ENCODE data around the gene BRD7.

The BRD7 gene

DNA sequence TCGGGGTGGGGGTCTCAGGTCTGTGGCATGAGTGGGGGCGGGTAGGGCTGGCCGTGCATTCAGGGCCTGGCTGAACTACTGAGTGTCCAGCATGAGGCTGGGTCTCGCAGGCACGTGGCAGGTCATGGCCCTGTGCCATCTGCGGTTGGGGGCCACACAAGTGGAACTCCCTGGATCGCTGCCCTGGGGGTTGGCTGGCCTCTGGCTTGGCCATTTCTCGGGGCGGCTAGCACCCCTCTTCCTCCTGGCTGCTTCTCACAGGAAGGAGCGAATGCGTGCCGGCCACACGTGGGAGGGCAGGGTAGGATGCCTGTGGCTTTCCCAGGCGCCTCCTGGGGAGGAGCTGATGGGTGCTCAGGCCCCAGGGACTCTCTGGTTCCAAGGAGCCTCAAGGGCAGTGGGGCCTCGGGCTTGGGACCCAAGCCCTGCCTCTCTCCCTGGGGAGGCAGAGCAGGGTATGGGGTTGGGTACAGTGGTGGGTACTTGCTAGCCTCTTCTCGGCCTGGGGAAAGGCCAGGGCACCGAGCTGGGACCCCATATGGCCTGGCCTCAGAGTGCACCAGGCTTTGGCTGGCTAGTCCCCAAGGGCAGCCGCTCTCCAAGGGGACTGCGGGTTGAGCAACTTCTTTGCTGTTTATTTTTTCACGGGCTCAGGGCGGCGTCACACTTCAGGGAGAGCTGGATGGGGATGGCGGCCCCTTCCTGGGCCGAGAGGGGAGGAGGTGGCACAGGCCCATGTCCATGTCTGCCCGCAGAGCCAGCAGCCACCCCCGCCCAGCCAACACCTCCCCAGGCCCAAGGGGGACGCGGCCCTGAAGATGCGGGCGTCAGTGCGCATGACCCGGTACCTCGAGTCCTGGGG lies 65.0 kb downstream of the BRD7 start:
- Histone ChIP-seq H3K27me3 (ENCODE audit: control insufficient read depth, insufficient read depth, low read length) (no peaks in the 10 kb centered on the region), H3K4me3 (ENCODE audit: low read depth, low read length) (no peak overlapping the region), H3K79me2 (no peaks in the 10 kb centered on the region), H3K4me1 (no peaks in the 10 kb centered on the region), H2AFZ (no peak overlapping the region), H3K27ac (no peak overlapping the region), H3K4me2 (ENCODE audit: low read length) (no peak overlapping the region), H3K9me3 (ENCODE audit: control insufficient read depth, low read length) (no peaks in the 10 kb centered on the region), H3K36me3 (ENCODE audit: control insufficient read depth, insufficient read depth, low read length) (no peaks in the 10 kb centered on the region), H3K9ac (no peak overlapping the region)
- TF ChIP-seq, protein P1, sequence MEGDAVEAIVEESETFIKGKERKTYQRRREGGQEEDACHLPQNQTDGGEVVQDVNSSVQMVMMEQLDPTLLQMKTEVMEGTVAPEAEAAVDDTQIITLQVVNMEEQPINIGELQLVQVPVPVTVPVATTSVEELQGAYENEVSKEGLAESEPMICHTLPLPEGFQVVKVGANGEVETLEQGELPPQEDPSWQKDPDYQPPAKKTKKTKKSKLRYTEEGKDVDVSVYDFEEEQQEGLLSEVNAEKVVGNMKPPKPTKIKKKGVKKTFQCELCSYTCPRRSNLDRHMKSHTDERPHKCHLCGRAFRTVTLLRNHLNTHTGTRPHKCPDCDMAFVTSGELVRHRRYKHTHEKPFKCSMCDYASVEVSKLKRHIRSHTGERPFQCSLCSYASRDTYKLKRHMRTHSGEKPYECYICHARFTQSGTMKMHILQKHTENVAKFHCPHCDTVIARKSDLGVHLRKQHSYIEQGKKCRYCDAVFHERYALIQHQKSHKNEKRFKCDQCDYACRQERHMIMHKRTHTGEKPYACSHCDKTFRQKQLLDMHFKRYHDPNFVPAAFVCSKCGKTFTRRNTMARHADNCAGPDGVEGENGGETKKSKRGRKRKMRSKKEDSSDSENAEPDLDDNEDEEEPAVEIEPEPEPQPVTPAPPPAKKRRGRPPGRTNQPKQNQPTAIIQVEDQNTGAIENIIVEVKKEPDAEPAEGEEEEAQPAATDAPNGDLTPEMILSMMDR (IDR thresholded peaks at IDR 0.05), result no peak

DNA sequence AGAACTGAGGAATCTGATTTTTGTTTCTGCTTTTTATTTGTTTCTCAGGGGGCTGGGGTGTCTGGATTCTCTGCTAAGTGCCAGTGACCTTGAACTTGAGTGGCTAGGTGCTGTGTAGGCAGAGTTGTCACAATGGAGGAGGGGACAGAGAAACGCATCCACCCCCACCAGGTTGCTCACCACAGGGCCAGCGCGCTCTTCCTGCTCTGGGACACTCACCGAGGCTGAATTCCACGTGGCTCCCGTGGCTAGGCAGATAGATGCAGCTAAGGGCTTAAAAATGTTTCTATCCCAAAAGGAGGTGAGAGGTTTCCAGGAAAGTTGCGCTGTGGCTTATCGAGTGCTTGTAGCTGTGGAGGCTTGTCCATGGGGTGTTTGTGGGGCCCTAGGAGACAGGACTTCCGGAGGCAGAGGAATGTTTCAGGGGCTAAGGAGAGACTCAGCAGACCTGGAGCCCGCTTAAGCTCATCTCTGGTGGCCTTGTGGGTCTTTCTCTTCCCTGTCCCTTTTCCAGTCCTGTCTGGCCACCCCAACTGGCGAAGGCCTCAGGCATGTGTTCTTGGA lies 65.7 kb downstream of the BRD7 start:
- TF ChIP-seq, protein P1 (IDR thresholded peaks at IDR 0.05), result no peak
- Histone ChIP-seq H3K4me1 (no peaks in the 10 kb centered on the region), H3K4me3 (ENCODE audit: low read depth, low read length) (no peak overlapping the region), H3K9ac (no peak overlapping the region), H2AFZ (no peak overlapping the region), H3K27me3 (ENCODE audit: control insufficient read depth, insufficient read depth, low read length) (no peaks in the 10 kb centered on the region), H3K9me3 (ENCODE audit: control insufficient read depth, low read length) (no peaks in the 10 kb centered on the region), H3K36me3 (ENCODE audit: control insufficient read depth, insufficient read depth, low read length) (no peaks in the 10 kb centered on the region), H3K27ac (no peak overlapping the region), H3K79me2 (no peaks in the 10 kb centered on the region), H3K4me2 (ENCODE audit: low read length) (no peak overlapping the region)

DNA sequence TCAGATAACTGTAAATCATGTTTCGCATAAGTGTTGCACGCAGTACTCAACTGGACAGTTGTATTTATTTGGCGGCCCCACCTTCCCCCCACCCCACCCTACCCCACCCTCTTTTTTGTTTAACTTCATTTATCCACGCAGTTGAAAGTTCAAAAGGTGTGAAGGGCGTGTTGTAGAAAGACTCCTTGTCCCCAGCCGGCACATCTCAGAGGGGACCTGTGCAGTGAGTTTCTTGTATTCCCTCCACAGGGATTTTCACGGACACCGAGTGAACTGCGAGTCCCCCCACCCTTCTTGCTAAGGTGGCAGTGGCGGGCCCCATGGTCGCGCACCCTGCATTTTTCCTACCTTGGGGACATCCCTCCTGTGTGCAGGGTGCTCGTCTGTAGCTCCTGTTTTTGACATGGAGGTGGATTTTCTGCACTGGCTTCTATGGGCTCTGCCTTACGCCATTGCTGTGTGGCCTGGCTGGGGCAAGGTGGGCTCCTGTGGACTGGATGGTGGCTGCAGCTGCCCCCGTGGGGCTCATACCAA lies 66.2 kb downstream of the BRD7 start:
- H3K9ac ChIP-seq, result no peak overlapping the region
- H3K4me2 ChIP-seq (ENCODE audit: low read length), result no peak overlapping the region
- no peaks in the 10 kb centered on the region for H3K4me1 ChIP-seq
- H3K9me3 ChIP-seq (ENCODE audit: control insufficient read depth, low read length), result no peaks in the 10 kb centered on the region
- no peaks in the 10 kb centered on the region for H3K36me3 ChIP-seq (ENCODE audit: control insufficient read depth, insufficient read depth, low read length)
- H3K27me3 ChIP-seq (ENCODE audit: control insufficient read depth, insufficient read depth, low read length), result no peaks in the 10 kb centered on the region
- H2AFZ ChIP-seq, result no peak overlapping the region
- no peaks in the 10 kb centered on the region for H3K79me2 ChIP-seq
- H3K27ac ChIP-seq, result no peak overlapping the region
- TF ChIP-seq, protein P1 (IDR thresholded peaks at IDR 0.05), result no peak
- no peak overlapping the region for H3K4me3 ChIP-seq (ENCODE audit: low read depth, low read length)

DNA sequence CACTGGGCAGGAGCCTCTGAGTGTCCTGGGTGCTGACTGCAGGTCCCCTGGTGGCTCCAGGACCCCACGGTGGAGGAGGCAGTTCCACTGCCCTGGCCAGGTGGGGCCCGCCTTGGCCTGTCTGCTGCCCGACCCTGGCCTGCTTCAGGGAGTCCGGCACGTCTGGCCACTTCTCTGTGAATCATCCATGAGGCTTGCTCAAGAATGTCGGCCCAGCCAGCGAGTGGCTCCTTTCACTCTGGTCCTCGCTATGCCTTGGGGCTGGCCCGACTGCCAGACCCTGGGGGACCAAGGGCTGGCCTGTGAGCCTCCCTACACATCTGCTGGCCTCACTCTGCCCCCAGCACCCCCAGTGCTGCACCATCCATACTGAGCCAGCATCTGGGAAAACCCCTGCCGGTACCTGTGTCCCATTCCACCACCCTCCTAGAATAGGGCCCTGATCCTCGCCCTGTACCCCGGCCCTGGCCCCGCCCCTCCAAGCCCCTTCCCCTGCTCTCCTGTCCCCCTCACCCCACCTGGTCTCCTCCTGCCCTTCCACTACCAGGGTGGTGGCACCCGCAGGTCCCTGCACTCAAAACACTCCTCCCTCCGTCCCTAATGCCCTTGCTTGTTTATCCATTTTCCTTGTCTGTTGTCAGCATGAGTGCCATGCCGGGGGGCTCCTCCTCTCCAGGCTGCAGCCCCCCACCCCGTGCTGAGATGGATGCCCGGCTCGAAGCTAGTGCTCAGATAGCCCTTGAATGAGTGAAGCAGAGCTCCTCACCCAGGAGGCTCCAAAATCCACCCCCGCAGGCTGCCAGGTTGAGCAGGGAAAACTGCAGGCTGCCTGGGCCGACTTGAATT lies 66.9 kb downstream of the BRD7 start:
- Histone ChIP-seq H2AFZ (no peak overlapping the region), H3K9me3 (ENCODE audit: control insufficient read depth, low read length) (no peaks in the 10 kb centered on the region), H3K79me2 (no peaks in the 10 kb centered on the region), H3K36me3 (ENCODE audit: control insufficient read depth, insufficient read depth, low read length) (no peaks in the 10 kb centered on the region), H3K4me1 (no peaks in the 10 kb centered on the region), H3K27me3 (ENCODE audit: control insufficient read depth, insufficient read depth, low read length) (no peaks in the 10 kb centered on the region), H3K9ac (no peak overlapping the region), H3K4me3 (ENCODE audit: low read depth, low read length) (no peak overlapping the region), H3K27ac (no peak overlapping the region), H3K4me2 (ENCODE audit: low read length) (no peak overlapping the region)
- TF ChIP-seq, protein P1 (IDR thresholded peaks at IDR 0.05), result no peak
